GM12865 (cell line): ENCODE data around the gene SOCS1.

Experiments used
- DNase-seq: peaks from one replicate; pipeline ENCODE4 v3.0.0; 2010; ENCODE audit warnings: low read depth
- H3K4me3 ChIP-seq: 2 replicates; pipeline ENCODE4 v1.5.1; 2011; ENCODE audit warnings: mild to moderate bottlenecking, low read depth, low read length, control low read depth
- CTCF ChIP-seq: IDR thresholded peaks from 2 replicates; pipeline ENCODE4 v1.5.1; 2011; ENCODE audit warnings: low read length, control low read depth, low read depth, inconsistent platforms; ENCODE audit not compliant: insufficient read depth; ENCODE audit errors: missing control alignments

Gene SOCS1

GRCh38 chr16:11257131-11257938 lies 1.3 kb upstream of the SOCS1 start:
- DNase-seq, result peak; percentile 79
- TF ChIP-seq CTCF, result peak; percentile 61
- peak overlapping the region; percentile 61 for H3K4me3 ChIP-seq

DNA sequence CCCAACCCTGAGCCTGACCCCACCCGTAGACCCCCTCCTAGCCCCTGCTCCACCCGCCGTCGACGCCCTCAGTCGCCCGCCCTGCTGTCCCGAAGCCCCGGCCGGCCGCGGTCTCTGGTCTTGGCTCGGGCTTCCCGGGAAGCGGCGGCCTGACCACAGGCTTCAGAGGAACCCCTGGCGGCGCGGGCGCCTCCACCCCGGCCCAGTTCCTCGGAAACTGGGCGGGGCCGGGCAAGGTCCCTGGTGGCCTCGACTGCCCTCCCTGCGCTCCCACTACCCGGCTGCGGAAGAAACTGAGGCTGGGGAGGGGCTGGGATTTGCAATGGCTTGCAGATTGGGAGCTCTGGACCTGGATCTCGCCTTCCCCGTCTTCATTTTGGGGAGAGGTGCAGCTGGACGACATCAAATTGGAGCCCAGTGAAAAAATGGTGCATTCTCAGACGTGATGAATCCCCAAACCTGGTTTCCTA lies 692 bp upstream of the SOCS1 start:
- no peak for DNase-seq

GRCh38 chr16:11254913-11255736 lies 879 bp downstream of the SOCS1 start:
- DNase-seq, result peak; percentile 83
- peak; percentile 28 for TF ChIP-seq CTCF
- peak overlapping the region; percentile 68 for H3K4me3 ChIP-seq

More for the DNA sequence above, 692 bp upstream of the SOCS1 start:
- peak overlapping the region; percentile 61 for H3K4me3 ChIP-seq
- TF ChIP-seq CTCF, result no peak

DNA sequence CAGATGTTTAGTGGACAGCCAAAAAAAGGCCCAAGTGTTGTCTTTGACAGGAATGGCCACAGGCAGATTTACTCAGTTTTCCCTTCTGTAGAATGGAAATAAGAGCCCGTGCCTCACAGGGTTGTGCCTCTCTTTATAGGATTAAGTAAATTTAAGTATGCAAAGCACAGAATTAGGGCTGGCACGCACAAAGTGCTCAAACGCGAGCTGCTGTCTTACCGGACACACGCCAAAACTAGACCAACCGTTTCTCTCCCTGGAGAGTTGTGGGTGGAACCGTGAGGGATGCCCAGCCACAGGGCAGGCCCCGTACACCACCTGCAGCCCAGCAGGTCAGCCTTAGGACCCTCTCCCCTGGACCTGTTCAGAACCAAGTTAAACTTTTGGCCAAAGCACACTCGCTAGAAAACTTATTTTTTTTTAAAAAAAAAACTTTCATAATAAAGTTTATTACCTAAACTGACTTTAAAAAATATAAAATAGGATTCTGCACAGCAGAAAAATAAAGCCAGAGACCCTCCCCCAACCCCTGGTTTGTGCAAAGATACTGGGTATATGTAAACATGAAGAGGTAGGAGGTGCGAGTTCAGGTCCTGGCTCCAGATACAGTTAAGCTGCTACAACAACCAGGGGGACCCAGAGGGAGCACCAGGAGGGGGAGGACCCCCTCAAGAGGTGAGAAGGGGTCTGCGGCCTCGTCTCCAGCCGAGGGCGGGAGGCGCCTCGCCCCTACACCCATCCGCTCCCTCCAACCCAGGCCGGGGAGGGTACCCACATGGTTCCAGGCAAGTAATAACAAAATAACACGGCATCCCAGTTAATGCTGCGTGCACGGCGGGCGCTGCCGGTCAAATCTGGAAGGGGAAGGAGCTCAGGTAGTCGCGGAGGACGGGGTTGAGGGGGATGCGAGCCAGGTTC lies 1.8 kb downstream of the SOCS1 start:
- no peak for TF ChIP-seq CTCF
- peak overlapping the region; percentile 68 for H3K4me3 ChIP-seq
- peak; percentile 76 for DNase-seq

DNA sequence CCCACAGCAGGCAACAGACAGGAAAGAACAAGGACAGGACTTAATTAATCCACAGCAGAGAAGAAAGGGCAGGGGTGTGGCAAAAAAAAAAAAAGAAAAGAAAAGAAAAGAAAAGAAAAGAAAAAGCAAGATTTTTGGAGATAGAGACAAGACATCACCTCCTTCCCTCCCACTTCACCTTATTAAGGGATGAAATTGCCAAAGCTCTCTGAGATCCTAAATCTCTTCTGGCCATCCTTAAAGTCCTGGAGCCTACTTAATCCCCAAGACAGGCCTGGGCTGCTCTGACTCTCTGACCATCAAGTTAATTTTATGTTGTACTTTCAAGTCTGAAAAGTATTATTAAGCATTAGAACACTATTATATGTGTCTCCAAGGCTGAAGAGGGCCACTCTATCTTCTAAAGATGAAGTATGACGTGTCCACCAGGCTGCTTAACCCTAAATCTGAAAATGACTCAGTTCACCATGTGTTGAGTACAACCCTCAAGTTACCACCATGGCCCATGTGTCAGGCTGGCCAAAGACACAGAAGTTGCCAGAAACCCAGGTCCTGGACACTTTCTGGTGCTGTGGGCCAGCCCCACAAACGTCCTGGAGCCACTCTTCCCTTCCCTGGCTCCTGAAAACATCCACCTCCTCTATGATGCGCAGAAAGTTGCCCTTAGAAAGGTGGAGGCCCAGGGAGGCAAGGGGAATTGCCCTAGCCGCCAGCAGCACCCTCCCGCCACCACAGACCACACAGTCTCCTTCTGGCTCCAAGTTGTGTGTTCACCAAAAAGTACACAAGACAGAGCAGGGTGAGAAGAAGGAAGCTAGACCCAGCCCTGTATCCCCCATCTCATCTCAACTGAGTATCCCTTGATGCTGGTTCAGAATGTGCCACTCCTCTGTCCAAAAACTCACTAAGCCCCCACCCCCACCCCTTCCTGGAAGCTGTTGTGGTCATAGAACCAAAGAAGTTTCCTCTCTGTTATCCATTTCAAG lies 2.7 kb downstream of the SOCS1 start:
- no peak for TF ChIP-seq CTCF
- peak; percentile 64 for DNase-seq
- H3K4me3 ChIP-seq, result peak overlapping the region; percentile 68
